ENCODE results near the gene JUNB.

Gene JUNB

DNA sequence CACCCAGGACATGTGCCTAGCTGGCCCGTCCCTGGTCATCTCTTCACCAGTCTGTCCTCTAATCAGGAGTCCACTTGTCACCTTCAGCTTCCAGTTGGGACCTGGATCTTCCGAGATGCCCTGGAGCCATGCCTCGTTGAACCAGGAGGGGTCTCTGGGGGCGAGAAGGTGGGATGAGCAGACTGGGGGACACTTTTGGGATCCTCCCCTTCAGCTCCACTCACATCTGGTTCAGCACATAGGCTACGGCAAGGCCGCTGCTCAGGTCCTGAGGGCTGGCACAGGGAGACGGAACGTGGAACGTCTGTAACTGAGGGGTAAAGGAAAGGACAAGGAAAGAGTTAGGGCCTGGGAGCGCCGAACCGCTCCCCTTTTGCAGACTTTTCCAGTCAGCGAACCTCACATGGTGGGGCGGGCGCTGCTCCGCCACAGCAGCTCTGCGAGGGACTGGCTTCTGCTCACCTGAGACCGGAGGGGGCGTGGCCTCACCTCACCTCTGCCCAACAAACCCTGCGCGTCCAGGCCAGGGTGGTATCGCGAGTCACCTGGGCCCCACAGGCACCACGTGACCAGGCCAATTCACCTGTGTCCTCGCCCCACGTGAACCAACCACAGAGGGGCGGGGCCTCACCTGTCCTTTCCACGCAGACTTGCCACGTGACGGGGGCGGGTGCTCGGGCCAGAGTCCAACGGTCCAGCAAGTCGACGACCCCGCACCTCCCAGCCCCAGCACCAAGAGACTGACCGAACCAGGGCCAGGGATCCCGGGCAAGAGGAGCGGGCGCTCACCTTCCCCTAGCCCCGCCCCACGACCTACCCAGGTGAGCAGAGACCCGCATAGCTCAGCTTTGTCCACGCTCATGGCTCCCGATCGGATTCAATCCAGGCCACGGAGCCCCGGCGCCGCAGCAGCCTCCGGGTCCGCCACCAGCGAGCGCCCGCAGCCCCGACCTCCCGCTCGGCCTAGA lies 16.4 kb upstream of the JUNB start, which contains the start of gene HOOK2:
Gene HOOK2, minus strand, starts transcription at position 965 of the 968 bp plus-strand sequence. Its CDS starts 103 bp downstream, at position 862.
- no peak for DNase-seq (ENCODE audit: low read depth)

DNA sequence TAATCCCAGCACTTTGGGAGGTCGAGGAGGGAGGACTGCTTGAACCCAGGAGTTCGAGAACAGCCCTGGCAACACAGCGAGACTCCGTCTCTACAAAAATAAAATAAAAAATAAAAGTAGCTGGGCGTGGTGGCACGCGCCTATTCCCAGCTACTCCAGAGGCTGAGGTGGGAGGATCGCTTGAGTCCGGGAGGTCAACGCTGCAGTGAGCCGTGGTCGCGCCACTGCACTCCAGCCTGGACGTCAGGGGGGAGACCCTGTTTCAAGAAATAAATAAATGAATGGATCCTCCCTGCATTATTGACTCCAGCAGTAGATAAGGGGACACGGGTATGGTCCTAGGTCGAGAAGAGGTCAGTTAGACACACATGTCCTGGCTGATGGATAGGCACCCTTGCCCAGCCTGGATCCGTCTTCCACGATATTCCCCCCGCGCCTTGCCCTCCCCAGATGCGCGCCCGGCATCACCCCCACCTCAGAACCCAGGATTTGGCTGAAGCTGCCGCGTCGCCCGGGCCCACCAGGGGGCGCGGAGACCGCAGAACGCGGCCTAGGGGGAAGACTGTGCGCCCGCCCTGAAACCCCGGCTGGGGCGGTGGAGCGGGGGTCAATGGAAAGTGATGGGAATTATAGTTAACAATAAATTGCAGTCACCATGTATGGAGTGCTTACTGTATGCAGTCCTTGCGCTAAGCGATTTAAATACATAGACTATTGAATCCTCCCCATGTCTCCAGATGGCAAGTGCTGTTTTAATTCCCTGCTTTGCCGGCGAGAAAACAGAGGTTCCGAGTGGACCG lies 13.9 kb upstream of the JUNB start:
- DNase-seq (ENCODE audit: low read depth) = peak; percentile 72

DNA sequence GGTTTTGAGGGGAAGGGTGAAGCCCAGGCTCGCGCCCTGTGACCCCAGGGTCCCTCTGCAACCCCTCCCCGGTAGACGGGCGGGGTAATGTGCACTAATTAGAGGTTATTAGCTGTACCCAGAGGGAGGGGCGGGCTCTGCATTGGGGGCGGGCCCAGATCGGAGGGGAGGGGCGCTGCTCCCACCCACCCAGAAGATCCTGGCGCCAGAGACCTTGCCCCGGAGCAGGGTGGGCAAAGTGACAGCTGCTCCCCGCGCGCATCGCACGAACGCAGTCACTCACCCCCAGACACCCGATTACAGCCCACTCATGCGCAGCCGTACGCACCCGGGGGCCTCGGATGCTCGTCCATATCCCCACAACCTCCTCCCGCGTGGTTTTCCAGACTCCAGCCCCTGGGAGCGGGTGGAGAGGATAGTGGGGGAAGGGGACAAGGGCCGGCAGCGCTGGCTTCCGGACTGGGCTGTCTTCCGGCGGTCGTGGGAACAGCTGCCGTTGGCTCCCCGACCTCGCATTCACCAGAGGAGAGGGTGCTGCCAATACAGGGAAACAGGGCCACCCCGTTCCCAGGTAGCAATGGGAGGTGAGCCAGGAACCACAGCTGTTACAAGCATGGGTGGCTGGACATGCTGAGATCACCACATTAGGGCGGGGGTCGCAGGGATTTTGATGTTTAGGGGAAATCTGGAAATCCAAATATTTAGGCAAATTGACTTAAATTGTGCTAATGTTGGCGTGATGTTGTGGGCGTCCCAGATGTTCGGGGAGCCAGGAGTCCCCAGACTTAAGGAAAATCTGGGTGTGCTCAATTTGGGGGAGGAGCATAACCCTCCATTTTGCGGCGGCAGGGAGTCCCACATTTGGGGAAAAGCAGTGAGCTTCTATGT lies 13.0 kb upstream of the JUNB start:
- DNase-seq (ENCODE audit: low read depth) = no peak

DNA sequence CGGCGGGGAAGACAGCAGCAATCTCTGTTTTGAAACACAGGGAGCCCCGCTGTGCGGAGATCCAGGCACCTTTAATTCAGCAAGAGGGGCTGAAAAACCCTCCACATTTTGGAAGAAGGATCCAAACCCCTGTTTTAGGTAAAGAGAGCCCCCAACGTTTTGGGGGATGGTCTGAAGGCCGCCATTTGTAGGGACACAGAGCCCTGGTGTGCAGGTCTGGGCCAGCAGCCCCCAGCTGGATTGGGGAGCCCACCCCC lies 12.5 kb upstream of the JUNB start:
- no peak for DNase-seq (ENCODE audit: low read depth)

DNA sequence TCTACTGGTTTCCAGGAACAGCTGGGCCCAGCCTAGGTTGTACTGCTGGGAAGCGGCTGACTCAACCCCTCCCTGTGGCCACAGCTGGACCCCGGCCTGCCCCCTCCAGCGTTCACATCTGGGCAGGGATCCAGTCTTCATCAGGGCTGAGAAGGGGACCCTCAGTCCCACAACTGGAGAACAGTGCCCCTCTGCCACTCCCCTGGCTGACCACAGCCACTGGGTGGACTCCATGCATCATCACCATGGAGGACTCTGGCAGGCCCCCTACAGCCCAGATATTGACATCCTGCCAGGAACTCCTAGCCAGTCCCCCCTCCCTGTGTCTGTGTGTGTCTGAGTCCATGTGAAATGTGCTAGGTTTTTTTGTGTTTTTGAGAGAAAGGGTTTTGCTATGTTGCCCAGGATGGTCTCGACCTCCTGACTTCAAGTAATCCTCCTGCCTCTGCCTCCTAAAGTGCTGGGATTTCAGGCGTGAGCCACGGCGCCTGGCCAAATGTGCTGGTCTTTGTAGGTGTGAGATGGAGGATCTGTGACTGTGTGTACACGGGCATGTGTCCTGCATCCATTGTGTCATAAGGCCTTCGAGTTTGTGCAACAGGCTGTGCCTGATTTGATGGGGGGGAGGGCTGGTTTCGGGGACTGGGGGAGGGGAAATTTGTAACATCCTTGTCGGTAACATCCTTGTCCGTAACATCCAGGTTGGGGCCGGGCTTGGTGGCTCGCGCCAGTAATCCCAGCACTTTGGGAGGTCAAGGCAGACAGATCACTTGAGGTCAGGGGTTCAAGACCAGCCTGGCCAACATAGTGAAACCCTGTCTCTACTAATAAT lies 11.9 kb upstream of the JUNB start:
- no peak for DNase-seq (ENCODE audit: low read depth)

DNA sequence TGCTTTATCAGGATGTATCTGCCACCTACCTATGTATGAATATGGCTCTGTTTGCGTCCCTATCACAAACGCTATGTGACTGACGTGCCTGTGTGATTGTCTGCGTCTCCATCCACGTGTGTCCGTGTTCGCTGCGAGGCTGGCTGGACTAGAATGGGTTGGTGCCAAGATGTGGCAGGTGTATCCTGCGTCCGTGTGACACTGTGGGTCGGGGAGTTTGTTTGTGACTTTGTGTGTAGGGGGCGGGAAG lies 9.2 kb upstream of the JUNB start:
- DNase-seq (ENCODE audit: low read depth) = no peak

DNA sequence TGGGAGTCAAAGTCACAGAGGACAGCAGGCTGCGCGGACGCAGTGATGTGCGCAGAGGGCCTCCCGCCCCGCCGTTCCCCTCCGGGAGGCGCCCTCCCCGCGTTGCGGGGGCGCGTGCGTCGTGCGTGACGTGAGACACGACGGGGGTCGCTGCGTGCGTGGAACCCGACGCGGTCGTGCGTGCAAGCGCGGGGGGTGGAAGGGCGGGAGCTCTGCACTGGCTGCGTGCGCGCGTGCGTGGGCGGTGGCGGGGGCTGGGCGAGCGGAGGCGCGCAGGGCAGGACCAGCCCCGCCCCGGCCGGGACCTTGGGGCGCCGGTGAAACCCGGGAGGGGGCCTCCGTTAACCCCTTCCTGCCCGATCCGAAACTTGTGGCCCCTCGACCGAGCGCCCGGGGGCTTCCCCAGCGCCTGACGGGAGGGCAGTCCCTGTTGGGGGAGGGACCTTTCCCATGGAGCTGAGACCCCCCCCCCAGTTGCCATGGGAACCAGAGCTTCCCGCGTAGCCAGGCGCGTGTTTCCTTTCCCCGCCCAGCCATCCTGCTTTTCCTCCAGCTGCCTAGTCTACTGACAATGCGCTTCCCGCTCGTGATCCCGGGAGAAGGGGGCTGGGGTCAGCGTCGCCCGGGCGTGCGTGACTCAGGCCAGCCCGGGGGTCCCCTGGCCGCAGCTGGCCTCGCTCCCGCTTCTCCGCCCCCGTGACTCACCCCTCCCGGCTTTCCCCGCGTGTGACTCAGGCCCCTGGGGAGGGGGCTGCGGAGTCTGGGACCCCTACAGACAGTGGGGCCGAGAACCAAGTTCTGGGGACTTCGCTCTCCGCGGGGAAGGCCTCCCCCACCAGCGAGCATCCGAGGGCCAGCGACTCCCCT lies 8.6 kb upstream of the JUNB start:
- peak; percentile 83 for DNase-seq (ENCODE audit: low read depth)

DNA sequence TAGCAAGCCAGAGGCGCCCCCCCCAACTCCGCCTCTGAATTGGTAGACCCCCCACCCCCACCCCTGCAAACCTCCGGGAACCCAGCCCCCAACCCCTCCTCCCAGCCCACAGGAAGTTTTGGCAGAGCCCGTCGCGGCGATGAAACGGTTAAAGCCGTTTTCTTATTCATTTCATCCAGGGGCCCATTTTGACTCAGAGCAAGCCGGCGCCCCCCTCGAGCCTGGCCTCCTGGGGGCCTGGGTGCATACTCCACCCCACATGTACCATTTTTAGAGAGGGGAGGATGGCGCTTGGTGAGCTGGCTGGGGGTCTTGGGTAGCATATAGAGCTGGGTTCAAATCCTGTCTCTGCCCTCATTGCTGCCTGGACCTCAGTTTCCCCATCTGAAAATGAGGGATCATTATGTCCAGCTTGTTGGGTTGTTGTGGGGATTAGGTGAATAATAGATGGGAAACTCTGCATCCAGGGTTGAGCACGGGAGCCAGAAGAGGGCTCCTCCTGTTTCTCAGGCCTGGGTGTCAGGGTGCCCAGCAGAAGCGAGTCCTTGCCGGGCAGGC lies 7.9 kb upstream of the JUNB start:
- DNase-seq (ENCODE audit: low read depth) = no peak

DNA sequence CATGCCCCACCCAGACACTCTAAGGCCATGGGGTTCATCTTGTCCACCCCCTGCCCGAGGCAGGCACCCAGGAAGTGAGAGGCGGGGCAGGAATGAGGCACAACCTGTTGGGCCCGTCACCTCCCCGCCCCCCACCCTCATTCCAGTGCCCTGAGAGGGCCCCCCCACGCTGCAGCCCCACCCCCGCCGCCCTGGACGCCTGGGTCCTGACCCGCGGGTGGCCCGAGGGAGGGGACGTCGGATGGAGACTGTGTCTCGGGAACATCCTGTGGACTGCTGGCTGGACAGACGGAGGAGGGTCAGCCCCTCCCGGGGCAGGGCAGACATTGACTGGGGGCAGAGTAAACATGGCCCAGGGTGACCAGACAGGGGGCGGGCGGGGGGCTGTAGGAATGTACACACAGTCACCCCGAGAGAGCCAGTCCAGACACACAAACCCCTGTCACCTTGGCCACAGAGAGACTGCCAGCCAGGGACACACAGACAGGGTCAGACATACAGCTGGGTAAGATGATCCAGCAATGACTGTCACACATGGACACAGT lies 7.4 kb upstream of the JUNB start:
- no peak for DNase-seq (ENCODE audit: low read depth)

DNA sequence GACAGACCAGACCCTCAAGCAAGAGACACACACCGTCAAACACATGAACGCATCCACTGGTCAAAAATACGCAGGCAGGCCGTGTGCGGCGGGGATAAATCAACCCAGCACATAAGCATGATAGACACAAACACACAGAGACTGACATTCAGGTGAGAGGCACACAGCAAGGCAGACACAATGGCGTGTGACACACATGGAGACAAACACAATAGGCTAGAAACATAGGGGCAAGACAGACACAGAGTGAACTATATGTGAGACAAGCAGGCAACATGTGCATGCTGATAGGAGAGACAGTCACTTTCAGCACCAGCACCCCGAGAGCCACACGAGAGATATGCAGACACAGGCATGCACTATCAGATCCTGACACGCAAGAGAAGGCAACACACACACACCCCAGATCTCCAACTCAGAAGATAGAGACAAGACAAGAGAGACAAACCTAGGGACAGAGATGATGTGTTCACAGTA lies 6.9 kb upstream of the JUNB start:
- no peak for DNase-seq (ENCODE audit: low read depth)

DNA sequence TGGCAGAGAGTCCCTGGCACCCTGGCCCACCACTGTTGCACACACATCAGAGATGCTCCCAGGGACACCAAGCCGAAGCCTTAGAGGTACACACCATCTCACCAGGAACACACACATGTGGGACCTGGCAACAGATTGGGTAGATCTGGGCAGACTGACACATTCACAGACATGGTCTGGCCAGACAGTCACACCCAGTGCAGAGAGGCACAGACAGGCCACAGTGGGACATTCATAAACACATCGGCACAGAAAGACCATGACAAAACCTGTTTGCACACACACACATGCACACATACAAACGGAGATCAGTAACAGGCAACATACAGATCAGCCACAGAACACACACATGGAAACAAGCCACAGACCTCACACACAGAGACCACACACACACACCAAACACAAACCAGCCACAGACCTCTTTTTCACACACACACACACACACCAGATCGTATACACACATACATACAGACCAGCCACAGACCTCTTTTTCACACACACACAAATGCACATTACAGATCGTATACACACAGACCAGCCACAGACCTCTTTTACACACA lies 6.3 kb upstream of the JUNB start:
- DNase-seq (ENCODE audit: low read depth) = no peak

DNA sequence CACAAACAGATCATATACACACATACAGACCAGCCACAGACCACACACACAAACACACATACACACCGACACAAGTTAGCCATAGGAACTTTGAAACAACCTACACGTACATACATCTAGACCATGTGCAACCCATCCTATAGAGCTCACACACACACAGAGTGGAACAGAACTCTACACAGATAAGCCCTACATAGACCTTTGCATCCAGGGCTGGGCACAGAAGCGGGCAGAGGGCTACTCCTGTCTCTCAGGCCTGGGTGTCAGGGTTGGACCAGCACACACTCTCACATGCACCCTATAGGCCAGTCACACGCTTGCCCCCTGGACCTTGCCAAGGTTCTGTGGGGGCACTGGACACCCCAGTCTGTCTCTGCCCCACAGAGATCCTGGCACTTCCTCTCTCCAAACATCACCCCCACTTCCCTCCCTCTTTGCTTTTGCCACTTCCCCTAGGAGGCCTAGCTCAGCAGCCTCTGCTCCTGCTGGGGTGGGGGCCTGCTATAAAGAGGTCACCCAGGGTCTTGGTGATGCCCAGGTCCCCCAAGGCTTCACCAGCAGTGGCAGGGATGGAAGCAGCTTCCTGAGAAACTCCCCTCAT lies 5.8 kb upstream of the JUNB start:
- DNase-seq (ENCODE audit: low read depth) = no peak

DNA sequence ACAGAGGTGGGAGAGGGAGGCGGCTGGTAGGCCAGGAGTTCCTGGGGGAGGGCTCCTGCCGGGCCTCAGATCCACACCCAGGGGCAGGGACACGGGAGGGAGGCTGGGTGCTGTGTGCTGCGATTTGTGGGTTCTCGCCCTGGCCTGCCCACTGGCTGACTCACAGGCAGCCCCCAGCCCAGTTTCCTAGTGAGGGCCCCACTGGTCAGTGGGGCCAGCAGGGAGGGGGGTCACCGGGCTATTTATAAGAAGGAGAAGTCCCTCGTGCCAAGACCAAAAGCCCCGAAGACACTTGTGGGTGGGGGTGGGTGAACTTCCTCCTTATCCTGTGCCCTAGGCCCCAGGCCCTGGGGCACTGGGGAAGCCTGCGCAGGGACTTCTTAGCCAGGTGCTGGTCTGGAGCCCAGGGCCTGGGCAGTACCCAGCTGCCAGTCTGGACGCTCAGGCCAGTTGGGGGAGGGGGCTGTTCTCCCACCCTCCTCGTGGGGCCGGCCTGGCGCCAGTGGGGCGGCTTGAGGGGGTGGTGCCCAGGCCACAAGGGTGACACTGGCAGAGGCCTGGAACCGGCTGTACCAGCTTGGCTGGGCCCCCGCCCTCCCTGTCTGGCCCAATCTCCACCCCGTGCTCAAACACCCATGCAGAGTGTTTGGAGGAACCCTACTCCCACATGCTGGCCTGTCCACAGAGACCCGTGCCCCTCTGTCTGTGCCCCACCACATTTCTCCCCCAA lies 5.0 kb upstream of the JUNB start:
- DNase-seq (ENCODE audit: low read depth) = no peak

DNA sequence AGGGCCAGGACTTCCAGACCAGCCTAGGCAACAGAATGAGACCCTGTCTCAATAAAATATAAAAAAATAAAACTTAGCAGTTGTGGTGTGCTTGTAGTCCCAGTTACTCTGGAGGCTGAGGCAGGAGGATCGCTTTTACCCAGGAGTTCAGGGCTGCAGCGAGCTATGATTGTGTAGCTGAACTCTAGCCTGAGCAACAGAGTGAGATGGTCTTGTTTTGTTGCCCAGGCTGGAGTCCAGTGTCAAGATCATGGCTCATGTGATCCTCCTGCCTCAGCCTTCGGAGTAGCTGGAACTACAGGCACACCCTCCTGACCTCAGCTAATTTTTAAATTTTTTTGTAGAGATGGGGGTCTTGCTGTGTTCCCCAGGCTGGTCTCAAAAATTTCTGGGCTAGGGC lies 4.3 kb upstream of the JUNB start:
- DNase-seq (ENCODE audit: low read depth) = no peak

DNA sequence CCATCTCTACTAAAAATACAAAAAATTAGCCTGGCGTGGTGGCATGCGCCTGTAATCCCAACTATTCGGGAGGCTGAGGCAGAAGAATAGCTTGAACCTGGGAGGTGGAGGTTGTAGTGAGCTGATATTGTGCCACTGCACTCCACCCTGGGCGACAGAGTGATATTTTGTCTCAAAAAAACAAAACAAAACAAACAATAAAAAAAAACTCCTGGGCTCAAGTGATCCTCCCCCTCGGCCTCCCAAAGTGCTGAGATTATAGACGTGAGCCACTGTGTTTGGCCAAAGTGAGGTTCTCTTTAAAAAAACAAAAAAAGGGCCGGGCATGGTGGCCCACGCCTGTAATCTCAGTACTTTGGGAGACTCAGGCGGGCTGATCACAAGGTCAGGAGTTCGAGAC lies 3.8 kb upstream of the JUNB start:
- no peak for DNase-seq (ENCODE audit: low read depth)

DNA sequence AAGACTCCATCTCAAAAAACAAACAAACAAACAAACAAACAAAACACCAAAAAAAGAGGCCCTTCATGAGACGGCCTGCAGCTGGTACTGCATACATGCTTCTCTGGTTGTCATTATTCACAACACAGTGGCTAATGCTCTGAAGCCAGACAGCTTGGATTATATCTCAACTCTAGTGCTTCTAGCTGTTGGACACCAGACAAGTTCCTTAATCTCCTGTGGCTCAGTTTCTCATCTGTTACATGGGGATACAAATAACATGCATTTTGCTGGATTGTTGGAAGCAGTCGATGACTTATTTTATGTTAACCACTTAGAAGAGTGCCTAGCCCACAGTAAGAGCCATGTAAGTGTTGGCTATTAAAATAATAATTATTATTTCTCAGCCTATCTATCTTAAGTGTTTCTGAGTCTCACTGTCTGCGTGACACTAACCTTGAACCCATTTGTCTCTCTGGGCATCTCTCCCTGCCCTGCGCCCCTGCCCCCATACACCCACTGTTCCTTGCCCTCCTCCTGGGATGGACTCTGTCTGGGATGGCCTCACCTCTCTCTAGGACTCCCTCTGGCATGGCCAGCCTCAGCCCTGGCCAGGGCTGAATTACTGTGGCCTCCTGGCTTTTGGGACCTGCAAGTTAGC lies 3.1 kb upstream of the JUNB start:
- DNase-seq (ENCODE audit: low read depth) = no peak

DNA sequence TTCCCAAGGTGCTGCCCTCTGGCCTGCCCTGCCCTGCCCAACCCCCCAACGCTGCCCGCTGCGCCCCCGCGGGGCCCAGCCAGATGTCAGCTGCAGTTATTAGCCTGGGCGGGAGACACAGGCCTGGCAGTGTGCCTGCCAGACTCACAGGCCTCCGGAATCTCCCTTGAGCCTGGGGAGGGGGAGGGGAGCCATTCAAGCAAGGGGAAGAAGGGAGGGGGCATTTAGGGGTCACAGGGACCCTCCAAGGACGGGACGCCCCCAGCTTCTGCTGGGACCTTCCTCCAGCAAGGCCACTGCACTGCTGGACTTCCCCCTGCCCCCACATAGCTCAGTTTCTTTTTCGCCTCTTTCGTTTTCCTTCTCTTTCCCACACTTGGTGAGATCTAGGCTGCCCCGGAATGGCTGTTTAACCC lies 2.6 kb upstream of the JUNB start:
- DNase-seq (ENCODE audit: low read depth) = no peak
